DMS153 treated with DMSO at 0.1 percent for 48 hours (cell line): ENCODE results near the gene GRB14.
"Not testable (repeated sequence)": the region's sequence is repeated elsewhere in the genome, so short reads cannot be mapped to it uniquely, and the experiment has no call there.

ENCODE experiments used
- DNase-seq: peaks from one replicate; lab custom pipeline; 2025; ENCODE audit not compliant: unreplicated experiment; lab: John Stamatoyannopoulos, UW

The GRB14 gene

DNA sequence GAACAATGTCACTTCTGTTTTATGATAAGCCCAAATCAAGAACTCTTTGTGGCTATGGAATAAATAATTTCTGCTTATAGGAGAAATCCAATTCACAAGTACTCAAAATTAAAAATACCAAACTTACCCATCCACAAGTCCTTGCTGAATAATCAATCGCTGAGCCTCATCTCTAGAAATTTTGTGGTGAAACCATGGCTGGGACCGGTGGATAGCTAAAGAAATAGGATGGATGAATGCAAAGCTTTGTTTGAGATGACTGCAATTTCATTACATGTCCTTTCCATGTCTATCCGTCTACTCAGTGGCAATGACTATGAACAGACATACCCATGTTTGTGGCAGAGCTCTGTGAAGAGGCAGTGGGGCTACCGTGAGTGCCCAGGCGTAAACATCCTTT is 124.4 kb downstream of the GRB14 start:
- no peak for DNase-seq

DNA sequence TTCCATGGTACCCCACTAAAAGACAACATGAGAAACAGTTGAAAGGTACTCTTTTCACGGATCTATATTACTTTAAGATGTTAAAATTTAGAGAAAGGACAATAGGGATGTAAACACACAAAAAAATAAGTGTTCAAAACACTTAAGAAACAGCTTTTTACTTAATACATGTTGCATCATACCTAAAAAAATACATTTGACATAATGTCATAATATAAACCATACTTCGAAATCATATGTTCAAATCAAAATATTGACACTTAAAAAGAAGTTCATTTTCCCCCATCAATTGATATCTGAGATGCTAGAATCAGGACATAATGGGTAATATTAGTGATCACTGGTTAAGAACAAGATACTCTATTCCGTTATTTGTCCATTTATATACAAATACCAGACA is 124.9 kb downstream of the GRB14 start:
- no peak for DNase-seq

- no peak for DNase-seq
These were observed 125.6 kb downstream of the GRB14 start for GRCh38 chr2:164495491-164496223.

- DNase-seq, result no peak
These were observed 135.7 kb downstream of the GRB14 start for GRCh38 chr2:164485541-164485940.

DNA sequence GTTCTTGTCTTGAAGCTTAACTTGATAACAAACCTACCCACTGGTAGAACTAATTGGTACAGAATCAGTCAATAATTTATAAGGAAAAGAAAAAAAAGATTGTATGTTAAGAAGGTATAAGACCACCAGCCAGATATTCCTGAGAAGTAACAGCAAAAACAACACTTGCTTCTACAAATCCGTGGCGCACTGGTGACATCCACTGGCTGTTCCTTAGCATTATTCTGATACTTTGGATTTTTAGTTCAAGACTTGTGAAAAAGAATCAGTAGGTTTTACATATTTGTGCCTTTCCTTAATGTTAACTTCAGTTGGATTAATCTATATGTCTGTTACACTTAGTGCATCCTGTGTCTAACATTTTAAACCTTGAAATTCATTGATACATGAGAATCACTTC is 141.8 kb downstream of the GRB14 start:
- peak; percentile 30 for DNase-seq

- no peak for DNase-seq
These were observed 143.1 kb downstream of the GRB14 start for GRCh38 chr2:164478205-164478604.

DNA sequence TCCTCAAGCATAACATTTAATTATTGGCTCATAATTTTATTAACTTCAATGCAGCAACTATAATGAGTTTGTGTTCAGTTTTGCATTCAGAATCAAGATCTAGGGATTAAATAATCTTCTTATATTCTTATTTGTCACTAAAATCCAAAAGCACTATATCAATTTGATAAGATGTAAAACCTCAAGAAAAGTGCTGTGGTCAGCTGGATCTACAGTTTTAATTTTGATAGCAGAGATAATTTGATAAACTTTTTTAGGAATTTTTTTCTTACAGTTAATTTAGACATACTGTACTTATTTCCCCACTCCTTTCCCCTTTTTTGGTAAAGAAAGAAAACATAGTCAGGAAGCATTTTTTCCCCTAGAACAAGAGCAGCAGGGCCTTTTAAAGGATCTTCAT is 146.4 kb downstream of the GRB14 start:
- no peak for DNase-seq

DNA sequence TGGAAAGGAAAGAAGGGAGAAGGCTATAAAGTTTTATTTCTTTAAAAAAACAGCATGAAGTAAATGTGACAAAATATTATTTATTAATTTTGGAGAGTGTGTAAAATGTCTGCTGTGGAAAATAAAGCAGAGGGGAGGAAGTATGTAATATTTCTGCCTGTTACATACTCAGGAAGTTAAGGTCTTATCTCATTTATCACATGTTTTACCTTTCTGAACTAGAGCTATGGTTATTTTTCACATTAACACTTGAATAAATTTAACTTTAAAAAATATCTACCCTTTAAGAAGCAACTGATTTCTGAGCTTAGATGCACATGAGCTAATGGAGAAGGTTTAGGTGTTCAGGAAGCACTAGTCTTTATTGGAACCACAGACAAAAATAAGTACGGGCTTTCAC is 148.3 kb downstream of the GRB14 start:
- no peak for DNase-seq

- DNase-seq, result not testable (repeated sequence)
These were observed 156.2 kb downstream of the GRB14 start for GRCh38 chr2:164465047-164465446.

DNA sequence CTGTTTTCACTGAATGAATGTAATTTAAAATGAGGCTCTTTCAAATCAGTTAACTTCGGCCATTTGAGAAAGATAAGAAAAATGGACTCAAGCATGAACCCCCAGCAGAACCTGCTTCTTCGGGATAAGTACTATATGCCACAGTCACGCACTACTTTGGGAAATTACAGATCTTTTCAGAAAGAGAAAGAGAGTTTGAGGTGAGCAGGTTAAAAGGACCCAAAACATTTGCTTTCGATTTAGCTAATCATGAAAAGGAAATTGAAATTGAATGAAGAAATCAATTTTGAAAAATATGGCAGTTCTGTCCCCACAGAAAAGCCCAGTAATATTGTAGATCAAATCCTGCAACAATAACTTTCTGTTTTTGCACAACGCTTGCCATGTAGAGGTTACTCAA is 156.9 kb downstream of the GRB14 start:
- DNase-seq, result no peak

DNA sequence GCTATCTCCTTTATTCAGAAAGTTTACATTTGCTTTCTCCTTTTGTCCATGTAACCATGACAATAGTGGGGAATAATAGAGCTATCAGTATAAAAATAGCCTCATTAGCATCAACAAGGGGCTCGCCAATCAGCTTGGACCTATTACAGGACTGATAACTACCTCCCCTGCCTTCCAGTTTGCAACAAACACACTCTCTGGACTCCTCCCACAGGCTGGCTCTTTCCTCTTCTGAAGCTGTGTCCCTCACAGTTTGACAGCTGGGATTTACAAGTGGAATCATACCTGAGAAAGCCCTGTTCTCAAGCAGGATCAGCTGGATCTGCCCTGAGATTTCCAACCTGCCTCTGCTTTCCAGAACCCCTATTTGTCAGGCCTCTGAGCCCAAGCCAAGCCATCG is 162.5 kb downstream of the GRB14 start:
- no peak for DNase-seq

DNA sequence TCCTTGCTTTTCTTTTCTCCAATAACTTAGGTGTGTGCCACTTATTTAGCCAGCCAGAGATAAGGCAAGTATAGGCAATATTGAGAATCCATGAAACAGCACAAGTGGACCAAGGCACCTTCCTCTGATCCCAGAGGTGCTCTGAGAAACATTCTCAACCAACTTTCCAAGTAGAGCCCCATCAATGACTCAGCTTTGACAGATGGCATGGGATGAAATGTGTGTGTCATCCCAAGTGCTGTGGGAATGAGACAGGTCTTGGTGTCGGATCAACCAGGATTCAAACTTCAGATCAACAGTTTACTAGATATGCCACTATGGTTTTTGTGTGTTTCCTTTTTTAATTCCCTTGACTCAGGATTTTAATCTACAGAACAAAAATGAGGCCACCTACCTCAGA is 164.0 kb downstream of the GRB14 start:
- DNase-seq, result no peak

DNA sequence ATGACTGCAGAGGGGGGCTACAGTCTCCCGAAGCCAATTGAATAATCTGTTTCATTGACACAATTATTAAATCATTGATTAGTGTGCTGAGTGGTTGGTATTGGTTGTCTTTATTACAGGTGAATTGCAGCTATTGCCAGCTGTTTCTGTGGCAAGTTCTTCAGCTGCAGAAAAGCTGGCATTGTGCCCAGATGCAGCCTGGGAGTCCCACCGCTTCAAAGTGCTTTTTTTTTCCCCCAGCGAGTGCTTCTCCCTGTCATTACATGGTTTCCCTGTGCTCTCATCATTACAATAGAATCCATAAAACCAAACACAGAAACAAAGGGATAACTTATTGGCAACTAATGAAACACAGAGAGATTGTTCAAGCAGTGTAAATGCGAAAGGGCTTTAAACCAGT is 164.7 kb downstream of the GRB14 start:
- peak; percentile 65 for DNase-seq

DNA sequence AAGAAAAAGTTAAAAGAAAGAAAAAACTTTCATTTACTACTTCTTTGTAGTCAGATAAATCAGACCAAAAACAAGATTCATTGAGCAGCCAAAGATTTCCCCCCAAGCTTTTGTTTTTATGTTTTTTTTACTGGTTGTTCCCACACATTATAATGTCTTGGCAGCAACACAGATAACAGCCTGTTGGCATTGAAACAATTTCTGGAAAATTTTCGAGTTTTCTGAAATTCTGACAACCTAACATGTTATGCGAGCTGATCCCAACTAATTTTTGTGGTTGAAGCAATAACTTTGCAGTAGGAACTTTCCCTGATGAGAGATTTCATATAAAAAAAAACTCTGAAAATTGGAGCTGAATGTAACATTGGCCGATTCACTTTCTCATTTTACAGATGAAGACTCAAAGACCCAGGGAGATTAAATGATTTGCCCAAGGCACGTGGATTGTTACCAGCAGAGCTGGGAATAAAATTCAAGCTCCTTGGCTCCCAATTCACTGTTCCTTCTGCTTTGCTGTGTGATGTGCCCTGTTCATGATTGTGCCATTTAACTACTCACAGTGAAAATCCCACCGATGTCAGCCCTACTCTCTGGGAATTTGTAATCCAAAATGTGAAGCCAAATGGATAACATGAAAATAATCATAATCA is 167.5 kb downstream of the GRB14 start:
- no peak for DNase-seq

DNA sequence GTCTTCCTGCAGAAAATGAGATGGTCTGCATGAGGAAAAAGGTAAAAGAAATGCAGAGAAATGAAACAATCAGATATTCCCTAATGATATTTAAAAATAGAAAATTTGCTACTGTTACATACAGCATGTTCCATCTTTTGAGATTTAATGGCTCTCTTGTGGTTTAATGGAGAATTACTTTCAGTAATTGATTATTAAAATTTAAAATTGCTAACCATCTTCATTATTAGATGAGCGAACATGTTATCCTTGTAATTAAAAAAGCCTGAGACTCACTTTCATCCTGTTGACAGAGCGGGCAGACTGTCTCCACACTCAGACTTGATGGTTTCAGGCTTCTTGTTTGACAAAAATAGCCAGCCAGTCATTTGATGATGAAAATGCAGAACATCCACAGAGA is 171.0 kb downstream of the GRB14 start:
- DNase-seq, result no peak

DNA sequence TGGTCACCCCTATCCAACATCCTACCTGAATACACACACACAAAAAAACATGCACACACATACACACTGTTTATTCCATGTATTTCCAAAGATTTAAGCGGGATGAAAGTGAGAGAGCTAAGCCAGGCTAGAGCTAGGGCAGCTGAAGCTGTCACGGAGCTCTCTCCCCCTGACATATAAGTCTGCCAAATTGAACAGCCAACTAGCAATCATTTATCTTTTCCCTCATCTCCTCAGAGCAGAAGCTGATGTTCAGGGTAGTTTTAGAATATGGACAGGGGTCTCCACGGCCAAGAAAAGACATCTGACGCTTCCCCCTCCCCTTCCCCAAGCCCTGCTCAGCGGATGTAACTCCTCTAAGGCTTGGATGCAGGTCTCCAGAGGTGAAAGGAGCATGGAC is 171.6 kb downstream of the GRB14 start:
- DNase-seq, result no peak

DNA sequence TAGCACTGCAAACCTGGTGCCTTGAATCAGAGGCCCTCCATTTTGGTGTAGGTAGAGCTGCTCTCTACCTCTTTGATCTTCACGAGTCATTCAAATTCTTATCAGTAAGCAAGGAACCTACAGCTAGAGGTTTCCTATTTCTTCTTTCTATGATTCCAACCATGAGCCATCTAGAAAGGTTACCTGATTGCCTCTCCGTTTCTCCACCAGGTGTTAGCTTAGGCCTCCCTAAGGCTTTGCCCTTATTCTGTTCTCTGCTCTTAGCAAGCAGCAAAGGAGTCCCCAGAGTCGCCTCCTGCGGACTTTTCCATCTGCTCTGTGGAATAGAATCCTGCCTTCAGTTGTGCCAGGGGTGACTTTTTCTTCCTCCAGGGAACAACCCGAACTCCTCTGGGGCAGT is 173.6 kb downstream of the GRB14 start:
- no peak for DNase-seq
